ENCODE data around the gene PTPN7.

GRCh38 chr1:202182040-202182877 is 21.9 kb upstream of the PTPN7 start:
- TF ChIP-seq ZNF644 (CRISPR knock-in tag; IDR thresholded peaks at IDR 0.05; ENCODE audit: low read depth) (no peak), ZNF724P (CRISPR knock-in tag; IDR thresholded peaks at IDR 0.05; ENCODE audit: borderline replicate concordance) (no peak), YY1 (IDR thresholded peaks at IDR 0.05; ENCODE audit: insufficient read depth, insufficient replicate concordance, low read depth, low read length) (no peak), ZNF282 (IDR thresholded peaks at IDR 0.05; ENCODE audit: partially characterized antibody) (no peak), CTCF (CRISPR knock-in tag; IDR thresholded peaks at IDR 0.05) (no peak), IRF2 (CRISPR knock-in tag; IDR thresholded peaks at IDR 0.05) (no peak), BATF2 (CRISPR knock-in tag; IDR thresholded peaks at IDR 0.05) (no peak), NR3C1 (CRISPR knock-in tag; IDR thresholded peaks at IDR 0.05) (no peak), SRF (IDR thresholded peaks at IDR 0.05; ENCODE audit: low read depth, low read length) (no peak), ZNF773 (CRISPR knock-in tag; IDR thresholded peaks at IDR 0.05; ENCODE audit: borderline replicate concordance) (no peak), MLX (CRISPR knock-in tag; IDR thresholded peaks at IDR 0.05) (no peak), ZFP36 (IDR thresholded peaks at IDR 0.05; ENCODE audit: borderline replicate concordance, low read depth, low read length, partially characterized antibody) (no peak)
